ENCODE results near the gene APOC3. TPM values are rescaled to one million over a fixed set of nuclear protein-coding genes. Genes with fewer than 3 reads are reported as not detected.
"Not testable (repeated sequence)": the region's sequence is repeated elsewhere in the genome, so short reads cannot be mapped to it uniquely, and the experiment has no call there.

The APOC3 gene
- total RNA-seq, 1 donor from 2014 or later: not detected

DNA sequence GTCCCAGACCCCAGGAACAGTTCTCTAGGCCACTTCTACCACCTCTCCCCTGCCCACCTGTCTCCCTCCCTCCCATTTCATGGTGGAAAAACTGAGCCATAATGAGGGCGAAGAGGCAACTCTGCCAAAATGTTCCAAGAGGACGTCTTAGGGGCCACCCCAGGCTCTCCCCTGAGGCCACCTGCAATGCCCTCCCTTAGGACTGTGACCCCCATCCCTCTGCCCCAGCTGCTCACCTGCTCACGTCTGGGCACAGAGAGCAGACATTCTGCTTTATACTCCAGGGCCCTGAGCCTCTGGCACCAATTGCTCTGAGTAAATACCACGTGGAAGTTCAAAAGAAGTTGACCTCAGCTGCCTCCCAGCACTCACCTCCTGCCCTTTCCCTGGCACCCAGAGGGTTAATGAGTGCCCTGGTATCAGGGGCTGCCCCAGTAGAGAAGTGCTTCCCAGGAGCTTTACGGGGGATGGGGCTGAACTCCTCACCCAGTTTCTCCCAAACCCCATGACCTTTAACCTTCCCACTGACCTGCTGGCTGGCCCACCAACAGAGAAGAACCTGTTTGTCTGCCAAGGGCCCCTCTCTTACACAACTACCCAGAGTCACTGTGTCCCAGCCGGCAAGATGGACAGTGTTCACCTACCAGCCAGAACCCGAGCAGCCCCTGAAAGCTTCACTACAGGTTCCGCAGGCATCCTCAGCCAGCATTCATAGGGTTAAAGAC lies 37.4 kb upstream of the APOC3 start:
- Mint-ChIP-seq H3K27me3 (ENCODE audit: low read depth) (no peaks in the 10 kb centered on the region), H3K27ac (no peak overlapping the region), H3K36me3 (ENCODE audit: low read depth) (no peaks in the 10 kb centered on the region), H3K9me3 (no peaks in the 10 kb centered on the region), H3K4me3 (ENCODE audit: low read depth) (no peak overlapping the region), H3K4me1 (ENCODE audit: low read depth) (peaks cover 13% of the 10 kb centered on the region)
- DNase-seq (ENCODE audit: low spot score): no peak
- intact Hi-C loops (cut with micrococcal nuclease): no loop called here

DNA sequence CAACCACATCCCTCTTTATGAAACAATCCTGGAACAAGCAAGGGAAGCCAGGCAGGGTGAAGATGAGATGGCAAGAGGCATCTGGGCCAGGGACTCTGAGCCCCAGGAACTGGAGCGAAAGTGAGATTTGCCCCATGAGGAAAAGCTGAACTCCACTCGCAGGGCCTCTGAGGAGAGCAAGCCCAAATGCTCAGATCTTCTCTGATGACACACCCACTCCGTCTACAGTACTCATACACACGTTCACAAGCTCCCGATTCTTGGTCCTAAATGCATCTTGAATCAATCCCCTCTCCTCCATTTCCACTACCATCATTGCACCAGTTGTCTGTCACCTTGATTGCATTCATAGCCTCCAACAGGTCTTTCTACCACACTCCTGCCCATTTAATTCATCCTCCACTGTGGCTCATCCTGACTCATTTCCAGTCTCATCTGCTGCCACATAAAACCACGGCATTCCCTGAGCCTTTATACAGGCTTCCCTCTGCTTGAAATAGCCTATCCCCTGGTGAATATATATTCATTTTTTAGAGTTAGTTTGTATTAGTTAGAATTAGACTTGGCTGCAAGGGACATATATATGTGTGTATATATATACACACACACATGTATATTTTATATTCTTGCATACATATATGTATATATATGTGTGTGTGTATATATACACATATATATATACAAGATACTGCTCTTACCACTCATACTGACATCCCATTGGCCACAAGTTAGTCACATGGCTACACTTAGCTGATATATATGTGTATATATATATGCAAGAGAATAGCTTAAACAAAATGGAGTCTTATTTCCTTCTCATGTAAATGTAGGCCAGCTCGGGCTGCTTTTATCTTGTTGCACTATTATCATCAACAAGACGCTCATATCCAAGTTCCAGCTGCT lies 36.6 kb upstream of the APOC3 start:
- Mint-ChIP-seq H3K4me3 (ENCODE audit: low read depth) (no peak overlapping the region), H3K27ac (no peak overlapping the region), H3K9me3 (no peaks in the 10 kb centered on the region), H3K36me3 (ENCODE audit: low read depth) (no peaks in the 10 kb centered on the region), H3K4me1 (ENCODE audit: low read depth) (peaks cover 10% of the 10 kb centered on the region), H3K27me3 (ENCODE audit: low read depth) (no peaks in the 10 kb centered on the region)
- no peak for DNase-seq (ENCODE audit: low spot score)
- intact Hi-C loops (cut with micrococcal nuclease): no loop called here

DNA sequence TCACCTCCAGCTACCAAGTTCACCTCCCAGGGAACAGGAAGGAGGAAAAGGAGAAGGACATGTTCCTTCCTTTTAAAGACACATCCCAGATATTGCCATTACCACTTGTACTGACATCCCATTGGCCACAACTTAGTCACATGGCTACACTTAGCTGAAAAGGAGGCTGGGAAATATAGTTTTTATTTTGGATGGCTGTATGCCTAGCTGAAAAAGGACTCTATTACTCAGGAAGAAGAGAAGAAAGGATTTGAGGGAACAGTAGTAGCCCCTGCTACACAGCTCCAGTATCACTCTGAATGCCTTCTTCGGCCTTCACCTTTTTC lies 36.0 kb upstream of the APOC3 start:
- Mint-ChIP-seq H3K36me3 (ENCODE audit: low read depth) (no peaks in the 10 kb centered on the region), H3K4me1 (ENCODE audit: low read depth) (peaks cover 4% of the 10 kb centered on the region), H3K27me3 (ENCODE audit: low read depth) (no peaks in the 10 kb centered on the region), H3K9me3 (no peaks in the 10 kb centered on the region), H3K27ac (no peak overlapping the region), H3K4me3 (ENCODE audit: low read depth) (no peak overlapping the region)
- no peak for DNase-seq (ENCODE audit: low spot score)
- intact Hi-C loops (cut with micrococcal nuclease): no loop called here

DNA sequence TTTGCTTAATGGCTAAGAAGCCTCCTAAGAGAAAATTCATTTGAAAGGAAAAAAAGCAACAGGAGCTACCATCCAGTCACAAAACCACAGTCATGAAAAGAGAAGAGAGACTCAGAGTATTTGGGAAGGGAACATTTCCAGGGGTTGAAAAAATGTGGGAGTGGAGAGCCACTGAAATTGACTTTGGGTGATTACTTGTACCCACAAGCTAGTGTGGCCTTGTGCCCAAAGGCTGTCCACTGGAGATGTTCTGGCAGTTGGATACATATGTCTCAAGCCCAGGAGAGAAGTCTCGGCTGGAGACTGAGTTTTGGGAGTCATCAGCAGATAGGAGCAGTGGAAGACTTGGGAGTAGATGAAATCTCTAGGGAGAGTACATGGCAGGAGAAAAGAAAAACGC lies 34.9 kb upstream of the APOC3 start:
- Mint-ChIP-seq H3K36me3 (ENCODE audit: low read depth) (no peaks in the 10 kb centered on the region), H3K4me1 (ENCODE audit: low read depth) (peaks cover 3% of the 10 kb centered on the region), H3K27me3 (ENCODE audit: low read depth) (peaks cover 5% of the 10 kb centered on the region), H3K27ac (no peak overlapping the region), H3K4me3 (ENCODE audit: low read depth) (no peak overlapping the region), H3K9me3 (no peaks in the 10 kb centered on the region)
- no peak for DNase-seq (ENCODE audit: low spot score)
- intact Hi-C loops (cut with micrococcal nuclease): no loop called here

DNA sequence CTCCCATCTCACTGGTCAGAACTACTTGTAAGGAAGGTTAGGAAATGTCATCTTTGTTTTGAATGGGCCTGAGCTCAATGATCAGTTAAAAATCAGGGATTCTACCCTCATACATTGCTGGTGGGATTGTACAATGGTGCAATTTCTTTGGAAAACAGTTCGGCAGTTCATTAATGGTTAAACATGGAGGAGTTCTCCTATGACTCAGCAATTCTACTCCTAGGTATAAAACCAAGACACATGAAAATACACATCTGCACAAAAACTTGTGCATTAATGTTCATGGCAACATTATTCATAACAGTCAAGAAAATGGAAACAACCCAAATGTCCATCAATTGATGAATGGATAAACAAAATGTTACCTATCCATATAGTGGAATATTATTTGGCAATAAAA lies 33.2 kb upstream of the APOC3 start:
- peaks cover 7% of the 10 kb centered on the region for H3K27me3 Mint-ChIP-seq (ENCODE audit: low read depth)
- no peak overlapping the region for H3K27ac Mint-ChIP-seq
- no peak overlapping the region for H3K4me3 Mint-ChIP-seq (ENCODE audit: low read depth)
- no peaks in the 10 kb centered on the region for H3K4me1 Mint-ChIP-seq (ENCODE audit: low read depth)
- intact Hi-C loops (cut with micrococcal nuclease): no loop called here
- no peaks in the 10 kb centered on the region for H3K9me3 Mint-ChIP-seq
- no peak for DNase-seq (ENCODE audit: low spot score)
- H3K36me3 Mint-ChIP-seq (ENCODE audit: low read depth): no peaks in the 10 kb centered on the region

DNA sequence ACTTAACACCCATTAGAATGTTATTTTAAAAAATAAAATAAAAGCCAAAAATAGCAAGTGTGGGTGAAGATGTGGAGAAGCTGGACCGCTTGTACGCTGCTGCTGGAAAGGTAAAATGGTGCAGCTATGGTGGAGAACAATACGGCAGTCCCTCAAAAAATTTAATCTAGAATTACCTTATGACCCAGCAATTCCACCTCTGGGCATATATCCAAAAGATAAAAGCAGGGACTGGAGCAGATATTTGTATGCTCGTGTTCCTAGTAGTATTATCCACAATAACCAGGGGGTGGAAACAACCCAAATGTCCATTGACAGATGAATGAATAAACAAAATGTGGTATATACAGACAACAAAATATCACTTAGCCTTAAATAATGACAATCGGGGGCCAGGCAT lies 31.9 kb upstream of the APOC3 start:
- Mint-ChIP-seq H3K4me1 (ENCODE audit: low read depth) (no peaks in the 10 kb centered on the region), H3K27me3 (ENCODE audit: low read depth) (peaks cover 12% of the 10 kb centered on the region), H3K9me3 (no peaks in the 10 kb centered on the region), H3K27ac (no peak overlapping the region), H3K36me3 (ENCODE audit: low read depth) (no peaks in the 10 kb centered on the region), H3K4me3 (ENCODE audit: low read depth) (no peak overlapping the region)
- intact Hi-C loops (cut with micrococcal nuclease): no loop called here
- DNase-seq (ENCODE audit: low spot score): no peak

DNA sequence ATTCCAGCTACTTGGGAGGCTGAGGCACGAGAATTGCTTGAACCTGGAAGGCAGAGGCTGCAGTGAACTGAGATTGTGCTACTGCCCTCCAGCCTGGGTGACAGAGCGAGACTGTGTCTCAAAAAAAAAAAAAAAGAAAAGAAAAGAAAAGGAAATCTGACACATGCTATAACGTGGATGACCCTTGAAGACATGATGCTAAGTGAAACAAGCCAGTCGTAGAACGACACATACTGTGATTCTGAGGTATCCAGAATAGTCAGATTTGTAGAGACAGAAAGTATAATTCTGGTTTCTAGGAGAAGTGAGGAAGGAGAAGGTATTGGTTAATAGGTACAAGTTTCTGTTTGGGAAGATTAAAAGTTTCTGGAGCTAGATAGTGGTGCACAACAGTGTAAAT lies 31.3 kb upstream of the APOC3 start:
- no peaks in the 10 kb centered on the region for H3K36me3 Mint-ChIP-seq (ENCODE audit: low read depth)
- H3K27ac Mint-ChIP-seq: no peak overlapping the region
- H3K4me3 Mint-ChIP-seq (ENCODE audit: low read depth): no peak overlapping the region
- H3K9me3 Mint-ChIP-seq: no peaks in the 10 kb centered on the region
- H3K27me3 Mint-ChIP-seq (ENCODE audit: low read depth): peaks cover 13% of the 10 kb centered on the region
- intact Hi-C loops (cut with micrococcal nuclease): no loop called here
- H3K4me1 Mint-ChIP-seq (ENCODE audit: low read depth): no peaks in the 10 kb centered on the region
- DNase-seq (ENCODE audit: low spot score): no peak

DNA sequence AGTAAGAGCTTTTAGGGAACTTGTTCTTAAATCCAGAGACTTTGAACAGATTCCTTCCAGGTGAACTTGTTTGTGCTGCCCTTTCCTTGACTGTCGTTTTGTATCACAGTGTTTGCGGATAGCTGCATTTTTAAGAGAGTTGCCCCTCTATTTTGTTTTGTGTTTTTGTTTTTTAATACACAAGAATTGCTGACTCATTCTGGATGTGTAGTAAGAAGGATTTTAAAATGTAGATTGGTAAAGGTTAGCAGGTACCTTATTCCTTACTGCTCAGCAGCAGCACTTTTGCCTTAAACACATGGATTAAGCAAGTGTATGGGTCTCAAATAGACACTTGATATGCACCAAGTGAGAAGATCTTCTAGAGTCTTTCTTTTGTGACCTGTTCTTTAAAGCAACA lies 29.1 kb upstream of the APOC3 start:
- intact Hi-C loops (cut with micrococcal nuclease): no loop called here
- H3K4me3 Mint-ChIP-seq (ENCODE audit: low read depth): no peak overlapping the region
- DNase-seq (ENCODE audit: low spot score): no peak
- no peaks in the 10 kb centered on the region for H3K36me3 Mint-ChIP-seq (ENCODE audit: low read depth)
- H3K9me3 Mint-ChIP-seq: no peaks in the 10 kb centered on the region
- H3K27ac Mint-ChIP-seq: no peak overlapping the region
- no peaks in the 10 kb centered on the region for H3K4me1 Mint-ChIP-seq (ENCODE audit: low read depth)
- H3K27me3 Mint-ChIP-seq (ENCODE audit: low read depth): peaks cover 15% of the 10 kb centered on the region

DNA sequence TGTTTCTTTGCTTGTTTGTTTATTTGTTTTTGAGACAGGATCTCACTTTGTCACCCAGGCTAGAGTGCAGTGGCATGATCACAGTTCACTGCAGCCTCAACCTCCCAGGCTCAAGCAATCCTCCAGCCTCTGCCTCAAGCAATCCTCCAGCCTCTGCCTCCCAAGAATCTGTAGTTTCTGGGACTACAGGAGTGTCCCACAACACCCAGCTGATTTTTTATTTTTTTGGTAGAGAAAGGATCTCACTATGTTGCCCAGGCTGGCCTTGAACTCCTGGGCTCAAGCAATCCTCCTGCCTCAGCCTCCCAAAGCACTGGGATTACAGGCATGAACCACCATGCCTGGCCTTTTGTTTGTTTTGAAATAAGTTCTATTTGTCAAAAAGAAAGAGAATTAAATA lies 28.0 kb upstream of the APOC3 start:
- H3K36me3 Mint-ChIP-seq (ENCODE audit: low read depth); DNase-seq (ENCODE audit: low spot score); intact Hi-C loops (cut with micrococcal nuclease); H3K9me3 Mint-ChIP-seq; H3K27ac Mint-ChIP-seq; H3K4me1 Mint-ChIP-seq (ENCODE audit: low read depth); H3K4me3 Mint-ChIP-seq (ENCODE audit: low read depth): not testable (repeated sequence)
- H3K27me3 Mint-ChIP-seq (ENCODE audit: low read depth): peaks cover 15% of the 10 kb centered on the region

DNA sequence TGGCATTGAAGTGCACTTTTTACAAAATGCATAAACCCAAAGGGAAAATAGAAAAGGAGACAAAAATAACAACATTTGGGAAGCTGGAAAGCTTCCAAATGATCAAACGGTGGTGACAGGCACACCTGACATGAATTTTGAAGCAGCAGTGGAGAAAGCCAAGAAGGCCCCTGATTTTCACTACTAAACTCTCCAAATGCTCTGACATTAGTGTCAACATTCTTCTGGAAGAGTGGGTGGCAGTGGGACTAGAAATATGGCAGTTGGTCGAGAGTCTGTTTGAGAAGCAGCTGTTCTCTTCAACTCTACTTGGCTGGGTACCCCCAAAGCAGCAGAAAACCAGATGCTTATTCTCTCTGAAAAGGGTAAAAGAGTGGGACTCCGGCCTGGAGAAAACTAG lies 25.7 kb upstream of the APOC3 start:
- intact Hi-C loops (cut with micrococcal nuclease): no loop called here
- DNase-seq (ENCODE audit: low spot score): no peak
- peaks cover 2% of the 10 kb centered on the region for H3K4me1 Mint-ChIP-seq (ENCODE audit: low read depth)
- H3K9me3 Mint-ChIP-seq: no peaks in the 10 kb centered on the region
- peaks cover 21% of the 10 kb centered on the region for H3K27me3 Mint-ChIP-seq (ENCODE audit: low read depth)
- no peaks in the 10 kb centered on the region for H3K36me3 Mint-ChIP-seq (ENCODE audit: low read depth)
- no peak overlapping the region for H3K27ac Mint-ChIP-seq
- no peak overlapping the region for H3K4me3 Mint-ChIP-seq (ENCODE audit: low read depth)

DNA sequence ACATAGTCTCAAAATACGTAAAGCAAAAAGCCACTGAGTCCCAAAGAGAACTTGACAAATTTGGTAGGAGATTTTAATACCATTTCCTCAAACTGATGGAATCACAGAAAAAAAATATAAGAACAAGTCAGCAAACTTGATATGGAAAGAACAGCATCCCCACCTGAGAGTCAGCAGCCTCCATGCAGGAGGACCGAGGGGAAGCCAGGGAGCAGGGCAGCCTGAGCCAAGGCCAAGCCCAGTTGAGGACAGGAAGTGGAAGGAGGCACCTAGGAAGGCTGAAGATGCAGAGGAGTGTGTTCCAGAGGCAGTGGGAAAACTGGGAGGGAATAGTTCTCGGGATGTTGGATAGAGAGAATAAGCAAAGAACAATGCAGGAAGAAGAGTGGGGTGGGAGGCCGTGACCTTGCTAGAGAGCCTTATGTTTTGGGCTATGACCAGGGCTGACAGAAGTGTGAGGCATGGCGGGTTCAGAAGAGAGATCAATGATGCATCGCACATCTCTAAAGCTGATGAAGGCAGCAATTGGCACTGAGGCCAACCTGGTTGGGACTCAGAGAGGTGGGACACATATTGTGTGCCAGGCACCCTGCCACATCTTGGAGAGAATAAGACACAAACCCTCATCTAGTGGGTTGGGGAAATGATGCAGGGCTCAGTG lies 22.0 kb upstream of the APOC3 start:
- Mint-ChIP-seq H3K4me3 (ENCODE audit: low read depth) (no peak overlapping the region), H3K4me1 (ENCODE audit: low read depth) (peaks cover 2% of the 10 kb centered on the region), H3K27me3 (ENCODE audit: low read depth) (peaks cover 20% of the 10 kb centered on the region), H3K9me3 (no peaks in the 10 kb centered on the region), H3K36me3 (ENCODE audit: low read depth) (no peaks in the 10 kb centered on the region), H3K27ac (no peak overlapping the region)
- intact Hi-C loops (cut with micrococcal nuclease): no loop called here
- no peak for DNase-seq (ENCODE audit: low spot score)

DNA sequence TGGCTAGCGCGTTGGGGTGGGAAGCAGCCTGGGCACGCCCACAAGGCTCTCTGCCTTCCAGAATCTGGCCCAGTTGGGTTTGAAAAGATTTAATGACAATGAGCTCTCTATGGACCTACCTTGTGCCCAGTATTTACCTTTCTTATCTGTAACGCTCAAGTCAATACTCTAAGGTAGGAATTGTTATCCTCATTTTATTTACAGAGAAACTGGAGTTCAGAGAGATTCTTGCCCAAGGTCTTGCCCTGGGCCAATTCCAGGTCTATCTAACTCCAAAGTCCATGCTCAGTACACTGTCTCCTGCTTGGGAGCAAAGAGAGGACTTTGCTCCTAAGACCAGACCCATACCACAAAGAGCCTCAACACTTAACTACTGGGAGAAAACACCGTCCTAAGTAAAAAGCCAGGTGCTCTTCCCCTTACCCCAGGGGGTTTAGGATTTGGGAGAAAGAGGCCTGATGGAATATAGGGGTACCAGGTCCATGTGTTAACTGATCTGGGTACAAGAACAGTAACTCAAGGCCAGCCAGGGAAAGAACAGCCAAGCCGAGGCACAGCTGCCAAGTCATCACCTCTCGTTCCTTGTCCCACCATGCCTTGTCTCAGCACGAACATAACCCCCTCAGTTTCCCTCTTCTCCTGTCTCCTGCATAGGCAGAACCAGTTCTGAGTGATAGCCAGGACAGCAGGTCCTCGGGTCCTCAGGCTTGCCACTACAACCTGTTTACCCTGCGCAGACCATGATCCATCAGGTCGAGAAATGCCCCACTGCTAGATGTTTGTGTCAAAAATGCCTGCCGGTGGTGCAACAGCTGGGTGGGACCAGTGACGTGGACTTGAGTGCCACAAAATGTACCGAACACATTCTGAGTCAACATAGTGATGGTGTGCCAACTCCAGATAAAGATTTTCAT lies 21.2 kb upstream of the APOC3 start:
- DNase-seq (ENCODE audit: low spot score): no peak
- H3K4me3 Mint-ChIP-seq (ENCODE audit: low read depth): no peak overlapping the region
- no peaks in the 10 kb centered on the region for H3K9me3 Mint-ChIP-seq
- H3K4me1 Mint-ChIP-seq (ENCODE audit: low read depth): peaks cover 2% of the 10 kb centered on the region
- no peak overlapping the region for H3K27ac Mint-ChIP-seq
- H3K27me3 Mint-ChIP-seq (ENCODE audit: low read depth): peaks cover 19% of the 10 kb centered on the region
- H3K36me3 Mint-ChIP-seq (ENCODE audit: low read depth): no peaks in the 10 kb centered on the region
- intact Hi-C loops (cut with micrococcal nuclease): no loop called here
